ENCODE results near the gene FLOT1.

DNA sequence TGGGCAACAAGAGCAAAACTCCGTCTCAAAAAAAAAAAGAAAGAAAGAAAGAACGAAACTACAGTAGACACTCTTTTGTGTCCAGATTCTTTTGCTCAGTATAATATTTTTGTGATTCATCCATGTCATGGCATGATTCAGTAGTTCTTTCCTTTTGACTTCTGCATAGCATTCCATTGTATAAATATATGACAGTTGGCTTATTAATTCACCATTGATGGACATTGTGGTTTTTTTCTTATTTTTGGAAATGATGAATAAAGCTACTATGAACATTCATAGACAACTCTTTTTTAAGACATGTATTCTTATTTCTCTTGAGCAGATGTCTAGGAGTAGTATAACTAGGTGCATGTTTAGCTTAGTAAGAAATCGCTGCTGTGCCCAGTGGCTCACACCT, 12.1 kb upstream of the FLOT1 start:
- no peak for TF ChIP-seq SP1 (IDR thresholded peaks at IDR 0.05)
- TF ChIP-seq FOXM1 (IDR thresholded peaks at IDR 0.05; ENCODE audit: borderline replicate concordance), result no peak
- TF ChIP-seq FOXA1 (IDR thresholded peaks at IDR 0.05), result no peak
- TF ChIP-seq, protein P1, sequence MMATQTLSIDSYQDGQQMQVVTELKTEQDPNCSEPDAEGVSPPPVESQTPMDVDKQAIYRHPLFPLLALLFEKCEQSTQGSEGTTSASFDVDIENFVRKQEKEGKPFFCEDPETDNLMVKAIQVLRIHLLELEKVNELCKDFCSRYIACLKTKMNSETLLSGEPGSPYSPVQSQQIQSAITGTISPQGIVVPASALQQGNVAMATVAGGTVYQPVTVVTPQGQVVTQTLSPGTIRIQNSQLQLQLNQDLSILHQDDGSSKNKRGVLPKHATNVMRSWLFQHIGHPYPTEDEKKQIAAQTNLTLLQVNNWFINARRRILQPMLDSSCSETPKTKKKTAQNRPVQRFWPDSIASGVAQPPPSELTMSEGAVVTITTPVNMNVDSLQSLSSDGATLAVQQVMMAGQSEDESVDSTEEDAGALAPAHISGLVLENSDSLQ (IDR thresholded peaks at IDR 0.05), result no peak
- TF ChIP-seq FOXK2 (IDR thresholded peaks at IDR 0.05), result no peak
- TF ChIP-seq L3MBTL2 (conservative IDR thresholded peaks at IDR 0.05), result no peak
- no peak for TF ChIP-seq ELF4 (IDR thresholded peaks at IDR 0.05)
- TF ChIP-seq SUZ12 (IDR thresholded peaks at IDR 0.05), result no peak
- TF ChIP-seq BHLHE40 (IDR thresholded peaks at IDR 0.05; ENCODE audit: borderline replicate concordance), result no peak
- TF ChIP-seq LEF1 (IDR thresholded peaks at IDR 0.05; ENCODE audit: borderline replicate concordance), result no peak

All from HEK293T (cell line).